HepG2 (cell line): ENCODE measurements around the gene CDH22. TPM values are rescaled to one million over a fixed set of nuclear protein-coding genes. Genes with fewer than 3 reads are reported as not detected.

ENCODE experiments used
- AGO2 ChIP-seq: fragments of 200-400 bp; formaldehyde crosslinking; optimal IDR thresholded peaks from 2 replicates; pipeline ENCODE3; 2017; ENCODE audit warnings: mild to moderate bottlenecking, low read depth, low read length, moderate library complexity
- ARID3A ChIP-seq: IDR thresholded peaks from 2 replicates; pipeline ENCODE4 v1.6.1; 2012; ENCODE audit warnings: low read depth, low read length, improper control_type of control experiment
- CC2D1A ChIP-seq: sonication (generic); formaldehyde crosslinking; IDR thresholded peaks from 2 replicates; pipeline ENCODE4 v1.8.1; 2023; ENCODE audit warnings: mild to moderate bottlenecking, missing genetic modification reagents
- CENPX ChIP-seq: sonication (generic); formaldehyde crosslinking; IDR thresholded peaks from 2 replicates; pipeline ENCODE4 v1.9.0; 2021; ENCODE audit warnings: mild to moderate bottlenecking, missing genetic modification reagents, moderate library complexity
- GLMP ChIP-seq: sonication (generic); formaldehyde crosslinking; IDR thresholded peaks from 2 replicates; pipeline ENCODE4 v1.9.0; 2021; ENCODE audit warnings: missing genetic modification reagents, mild to moderate bottlenecking, borderline replicate concordance
- RFX5 ChIP-seq: IDR thresholded peaks from 2 replicates; pipeline ENCODE4 v1.6.1; 2011; ENCODE audit warnings: low read depth, low read length, improper control_type of control experiment
- TIGD3 ChIP-seq: sonication (generic); formaldehyde crosslinking; IDR thresholded peaks from 2 replicates; pipeline ENCODE4 v1.5.1; 2020; ENCODE audit warnings: mild to moderate bottlenecking, missing genetic modification reagents, borderline replicate concordance
- ZBED4 ChIP-seq: sonication (generic); formaldehyde crosslinking; IDR thresholded peaks from 2 replicates; pipeline ENCODE4 v1.4.0; 2020; ENCODE audit warnings: missing genetic modification reagents, borderline replicate concordance
- ZNF563 ChIP-seq: sonication (generic); formaldehyde crosslinking; IDR thresholded peaks from 2 replicates; pipeline ENCODE4 v1.8.0; 2022; ENCODE audit warnings: mild to moderate bottlenecking, moderate library complexity, missing genetic modification reagents
- ZXDC ChIP-seq: sonication (generic); formaldehyde crosslinking; IDR thresholded peaks from 2 replicates; pipeline ENCODE4 v1.5.0; 2020; ENCODE audit warnings: mild to moderate bottlenecking, missing genetic modification reagents
- polyA plus RNA-seq, 8 experiments: library from polyadenylated mRNA; depleted of rRNA in 3 of 8; stranded (reverse) in 7 of 8; unstranded in 1 of 8; fragments of >200 nt; fragmentation: Illumina TruSeq in 4 of 8; extraction: Trizol in 4 of 8; gene quantifications; 2 replicates each; pipeline versions ENCODE4 v1.2.1 to v1.2.3, GENCODE V29; 2011 to 2016; ENCODE audit warnings: low read depth in 4 of 8, missing spikeins in 1 of 8, mixed read lengths in 1 of 8; ENCODE audit not compliant: insufficient read depth in 1 of 8
- total RNA-seq, 5 experiments: library from RNA; depleted of rRNA; stranded (reverse); fragments of >200 nt; fragmentation: Illumina TruSeq; extraction: Trizol; gene quantifications; 2 replicates each; pipeline ENCODE4 v1.2.3, GENCODE V29; 2016; ENCODE audit warnings: low read depth in 1 of 5

The CDH22 gene
- total and polyA plus RNA-seq, 2 of the 13 experiments (the other 11 are each of a cell fraction or from before 2014, with no cell fraction given) = not detected

- TF ChIP-seq CENPX (CRISPR knock-in tag) (no peak), TIGD3 (0 out of 2 replicates have a peak, but pooled peaks have one; percentile 29), AGO2 (no peak), CC2D1A (no peak), RFX5 (no peak), ZNF563 (CRISPR knock-in tag) (no peak; the same call in 1 of the 2 replicates), ZBED4 (0 out of 2 replicates have a peak, but pooled peaks have one; percentile 20), ZXDC (no peak), GLMP (CRISPR knock-in tag) (no peak), ARID3A (no peak)
These were observed 929 bp downstream of the CDH22 start (continued) for GRCh38 chr20:46307139-46307998.
